Stimulated activated CD8-positive, alpha-beta memory T cell treated with anti-CD3 and anti-CD28 coated beads, Interleukin-12 subunit alpha, Interleukin-12 subunit beta, amount 100 ng/mL, for 1 hour (primary cell): ENCODE data around the gene OSBPL2.

Experiments used
- DNase-seq: peaks from one replicate; pipeline ENCODE4 v3.0.0-alpha.2; 2020; ENCODE audit warnings: low read depth

The OSBPL2 gene

DNA sequence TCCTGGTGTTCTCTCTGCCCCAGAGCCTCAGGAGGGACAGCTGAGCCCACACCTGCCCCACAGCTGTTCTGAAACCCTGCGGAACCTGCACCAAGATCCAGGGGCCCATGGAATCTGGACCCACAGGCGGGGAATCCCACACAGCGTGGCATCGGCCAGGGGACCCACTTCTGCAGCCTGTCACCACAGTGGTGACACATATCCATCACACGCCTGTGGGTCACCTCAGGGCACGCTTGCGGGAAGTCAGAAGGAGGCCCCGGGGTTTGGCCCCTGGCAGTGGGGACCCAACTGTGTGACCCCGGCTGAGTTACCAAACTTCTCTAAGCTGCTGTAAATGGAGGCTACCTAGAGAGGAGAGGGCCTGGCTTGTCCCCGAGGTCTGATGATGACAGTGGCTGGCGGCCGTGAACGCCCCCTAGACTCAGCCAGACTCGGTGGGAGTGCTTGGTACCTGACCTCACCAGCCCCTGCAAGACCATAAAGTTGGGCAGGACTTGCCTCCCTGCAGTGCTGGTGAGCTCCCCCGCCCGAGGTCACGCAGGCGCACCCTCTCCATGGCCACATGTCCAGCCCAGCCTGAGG lies 16.0 kb upstream of the OSBPL2 start:
- no peak for DNase-seq

GRCh38 chr20:62222972-62223371 lies 15.3 kb upstream of the OSBPL2 start:
- DNase-seq, result no peak

- DNase-seq, result no peak
These were observed 14.8 kb upstream of the OSBPL2 start for GRCh38 chr20:62223571-62223970.

GRCh38 chr20:62224113-62224855 lies 14.0 kb upstream of the OSBPL2 start:
- DNase-seq, result no peak

- no peak for DNase-seq
These were observed 13.3 kb upstream of the OSBPL2 start for GRCh38 chr20:62225026-62225425.

DNA sequence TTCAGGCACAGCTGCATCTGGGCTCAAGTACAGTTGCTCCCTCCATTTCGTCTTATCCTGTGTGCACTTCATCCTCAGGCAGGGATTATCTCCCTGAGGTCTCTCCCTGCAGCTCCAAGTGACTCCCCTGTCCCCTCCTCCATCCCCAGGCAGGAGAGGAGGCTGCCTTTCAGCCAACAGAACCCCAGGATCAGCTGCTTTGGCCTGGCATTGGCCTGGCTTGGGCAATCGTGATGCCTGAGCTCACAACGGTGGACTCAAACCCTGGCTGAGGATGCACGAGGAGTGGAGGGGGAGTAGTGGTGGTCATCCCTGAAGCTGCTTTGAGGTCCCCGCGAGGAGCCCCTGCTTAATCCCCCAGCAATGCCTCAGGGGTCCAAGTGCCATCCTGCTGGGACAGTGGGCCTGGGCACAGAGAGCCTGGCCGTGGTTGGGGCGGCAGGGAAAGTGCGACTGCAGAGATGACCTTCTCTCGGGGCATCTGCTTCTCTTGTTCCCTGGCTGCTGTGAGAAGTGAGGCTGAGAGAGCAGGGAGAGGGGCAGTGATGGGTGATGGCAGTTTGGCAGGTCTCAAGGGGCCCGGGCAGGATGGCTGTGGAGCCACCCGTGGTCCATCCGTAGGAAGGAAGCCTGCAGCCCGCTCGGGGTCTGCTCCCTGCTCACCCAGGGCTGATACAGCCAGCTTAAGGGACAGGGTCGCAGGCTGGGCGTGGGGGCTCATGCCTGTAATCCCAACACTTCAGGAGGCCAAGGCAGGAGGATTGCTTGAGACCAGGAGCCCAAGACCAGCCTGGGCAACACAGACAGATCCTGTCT lies 12.3 kb upstream of the OSBPL2 start:
- no peak for DNase-seq

GRCh38 chr20:62226707-62227590 lies 11.4 kb upstream of the OSBPL2 start:
- DNase-seq, result no peak

DNA sequence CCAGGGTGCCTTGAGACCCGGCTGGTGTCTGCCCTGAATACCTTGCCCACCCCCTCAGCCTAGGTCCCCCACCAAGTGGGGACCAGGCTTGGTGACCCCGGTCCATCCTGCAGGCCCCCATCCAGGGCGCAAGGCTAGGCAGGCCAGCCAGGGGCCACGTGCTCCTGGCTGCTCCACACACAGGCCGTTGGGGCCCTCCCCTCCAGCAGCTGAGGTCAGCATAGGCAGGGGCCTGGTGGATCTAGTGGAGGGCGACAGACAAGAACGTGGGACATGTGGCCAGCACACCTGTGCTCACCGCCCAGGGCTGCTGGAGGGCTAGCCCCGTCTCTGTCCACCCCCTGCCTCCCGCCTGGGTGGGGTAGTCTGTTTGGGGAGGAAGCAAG lies 10.7 kb upstream of the OSBPL2 start:
- no peak for DNase-seq

GRCh38 chr20:62227977-62228958 lies 10.1 kb upstream of the OSBPL2 start:
- DNase-seq, result no peak

GRCh38 chr20:62228982-62229545 lies 9.3 kb upstream of the OSBPL2 start:
- no peak for DNase-seq

GRCh38 chr20:62229667-62230066 lies 8.7 kb upstream of the OSBPL2 start:
- DNase-seq, result no peak

- DNase-seq, result no peak
These were observed 8.0 kb upstream of the OSBPL2 start for GRCh38 chr20:62230276-62230675.

GRCh38 chr20:62230696-62231095 lies 7.6 kb upstream of the OSBPL2 start:
- no peak for DNase-seq

DNA sequence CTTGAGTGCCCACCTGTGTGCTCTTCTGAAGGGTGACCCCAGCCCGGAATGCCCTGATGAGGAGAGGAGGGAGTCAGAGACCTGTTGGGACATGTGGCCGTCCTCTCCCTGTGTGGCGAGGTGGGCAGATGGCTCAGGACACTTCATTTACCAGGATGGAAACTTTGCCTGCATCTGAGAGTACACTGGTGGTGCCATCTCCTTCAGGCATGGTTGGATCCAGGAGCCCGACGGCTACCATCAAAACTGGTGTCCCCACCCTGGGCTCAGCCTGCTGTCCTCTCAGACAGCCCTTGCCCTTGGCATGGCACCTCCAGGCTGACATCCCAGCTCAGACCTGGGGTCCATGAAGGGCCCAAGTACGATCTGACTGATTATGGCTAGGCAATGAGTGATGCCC lies 7.0 kb upstream of the OSBPL2 start:
- no peak for DNase-seq

DNA sequence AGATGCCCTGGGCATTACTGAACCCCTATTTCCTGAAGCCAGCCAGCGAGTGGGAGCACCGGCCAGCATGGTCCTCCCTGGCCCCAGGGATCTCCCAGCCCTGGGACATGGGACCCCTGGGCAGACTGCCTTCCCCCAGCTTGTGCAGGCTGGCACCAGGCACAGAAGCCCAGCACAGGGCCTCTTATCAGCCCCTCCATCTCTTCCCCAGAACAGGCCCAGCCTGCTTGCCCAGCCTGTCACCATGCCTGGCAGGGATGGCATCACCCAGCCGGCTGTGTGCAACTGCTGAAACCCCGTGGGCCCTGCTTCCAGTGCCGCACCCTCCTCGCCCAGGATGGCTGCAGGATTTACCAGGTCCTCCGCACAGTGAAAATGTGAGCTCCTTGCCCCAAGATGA lies 6.1 kb upstream of the OSBPL2 start:
- no peak for DNase-seq

DNA sequence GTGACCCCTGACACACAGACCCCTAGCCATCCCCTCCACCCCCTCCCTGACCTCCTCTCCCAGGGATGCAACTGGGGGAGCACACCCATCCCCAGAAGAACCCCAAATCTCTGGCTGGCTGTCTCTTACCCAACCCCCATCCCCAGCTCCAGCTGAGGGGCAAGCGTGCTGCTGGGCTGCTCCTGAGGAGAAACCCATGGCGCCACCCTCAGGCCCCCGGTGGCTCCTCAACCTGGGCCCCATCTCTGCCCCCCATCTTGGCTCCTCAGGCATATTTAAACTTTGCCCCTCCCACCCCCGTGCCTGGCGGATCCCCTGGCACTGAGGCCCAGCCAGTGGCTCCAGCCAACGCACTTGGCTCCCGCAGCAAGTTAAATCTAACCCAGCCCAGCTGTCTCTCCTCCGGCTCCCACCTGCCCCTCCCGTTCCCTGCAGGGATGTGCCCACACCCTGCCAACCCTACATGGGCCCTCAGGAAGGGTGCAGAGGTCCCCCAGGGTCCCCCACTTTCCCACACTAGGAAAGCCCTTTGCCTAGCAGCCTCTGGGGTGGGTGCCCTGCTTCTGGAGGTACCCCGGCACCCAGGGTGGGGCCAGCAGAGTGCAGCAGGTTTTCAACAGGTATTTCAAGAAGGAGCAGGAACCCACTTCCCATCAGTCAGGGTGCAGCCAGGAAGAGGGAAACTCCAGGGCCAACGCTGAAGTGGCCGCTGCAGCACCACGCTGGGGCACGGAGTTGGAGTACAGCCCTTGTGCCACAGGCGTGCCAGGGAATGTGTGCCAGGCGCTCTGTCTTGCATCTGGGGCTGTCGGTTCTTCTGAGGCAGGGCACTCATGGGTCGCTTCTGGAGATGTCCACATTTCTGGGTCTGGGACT lies 5.3 kb upstream of the OSBPL2 start:
- DNase-seq, result no peak

DNA sequence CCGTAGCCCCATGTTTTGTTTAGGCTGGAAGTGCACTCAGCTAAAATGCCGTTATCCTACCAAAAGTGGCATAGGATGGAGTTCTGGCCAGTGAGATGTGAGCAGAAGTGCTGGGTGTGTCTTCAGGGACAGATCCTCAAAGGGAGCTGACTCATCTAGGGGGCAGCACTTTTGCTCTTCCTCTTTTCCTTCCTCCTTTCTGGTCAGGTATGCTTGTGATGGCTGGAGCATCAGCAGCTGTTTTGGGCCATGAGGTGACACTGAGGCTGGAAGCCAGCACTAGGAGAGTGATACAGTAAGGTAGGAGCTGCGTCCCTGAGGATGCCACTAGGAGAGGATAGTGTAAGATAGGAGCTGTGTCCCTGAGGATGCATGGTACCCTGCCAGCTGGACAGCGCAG lies 4.6 kb upstream of the OSBPL2 start:
- no peak for DNase-seq

- DNase-seq, result no peak
These were observed 4.0 kb upstream of the OSBPL2 start for GRCh38 chr20:62234339-62234738.

DNA sequence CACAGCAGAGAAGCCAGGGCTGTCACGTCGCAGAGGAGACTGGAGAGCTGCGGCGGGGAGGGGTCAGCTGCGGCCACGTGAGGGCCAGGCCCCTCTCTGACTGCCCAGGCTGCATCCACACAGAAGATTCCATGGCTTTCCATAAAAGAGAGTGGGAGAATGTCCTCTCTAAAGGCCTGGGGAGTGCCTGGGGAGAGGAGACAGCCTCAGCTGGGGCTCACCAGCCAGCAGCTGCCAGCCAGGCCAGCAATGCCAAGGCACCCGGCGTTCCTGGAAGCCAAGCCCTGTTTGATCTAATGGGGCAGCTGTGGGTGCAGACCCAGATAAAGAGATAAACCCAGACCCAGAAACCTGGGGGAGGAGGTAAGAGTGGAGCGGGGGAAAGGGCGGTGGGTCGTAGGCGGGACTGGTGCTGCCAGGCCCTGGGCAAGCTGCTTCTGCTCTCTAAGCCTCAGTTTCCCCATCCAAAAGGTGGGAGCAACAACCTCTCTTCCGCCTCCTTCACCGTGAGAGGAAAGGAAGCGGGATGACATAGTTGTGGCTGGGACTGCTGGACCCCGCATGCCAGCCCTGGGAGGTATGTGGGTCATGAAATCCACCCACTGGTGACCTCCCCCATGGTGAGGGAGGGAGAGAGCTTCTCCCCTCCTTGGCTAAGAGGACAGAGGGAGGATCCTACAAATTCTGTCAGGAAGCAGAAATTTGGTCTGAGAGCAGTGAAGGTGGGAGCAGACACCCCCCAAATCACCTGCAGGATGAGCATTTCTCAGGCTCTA lies 3.1 kb upstream of the OSBPL2 start:
- no peak for DNase-seq
